AG09309 (cell line): ENCODE measurements around the gene PIP5K1A.

Experiments
- DNase-seq: peaks from one replicate; pipeline ENCODE4 v3.0.0-alpha.2; 2010; ENCODE audit warnings: low read depth
- H3K4me3 ChIP-seq: 2 replicates; pipeline ENCODE4 v1.5.1; 2011; ENCODE audit warnings: mild to moderate bottlenecking, low read depth, low read length, moderate library complexity; ENCODE audit not compliant: control insufficient read depth
- TF ChIP-seq, protein P1 (sequence below): IDR thresholded peaks from 2 replicates; pipeline ENCODE4 v1.5.1; 2011; ENCODE audit warnings: mild to moderate bottlenecking, low read depth, low read length, inconsistent platforms; ENCODE audit not compliant: insufficient read depth, control insufficient read depth; ENCODE audit errors: missing control alignments

Gene PIP5K1A

GRCh38 chr1:151282883-151283725, 84.8 kb downstream of the PIP5K1A start:
- TF ChIP-seq, protein P1, sequence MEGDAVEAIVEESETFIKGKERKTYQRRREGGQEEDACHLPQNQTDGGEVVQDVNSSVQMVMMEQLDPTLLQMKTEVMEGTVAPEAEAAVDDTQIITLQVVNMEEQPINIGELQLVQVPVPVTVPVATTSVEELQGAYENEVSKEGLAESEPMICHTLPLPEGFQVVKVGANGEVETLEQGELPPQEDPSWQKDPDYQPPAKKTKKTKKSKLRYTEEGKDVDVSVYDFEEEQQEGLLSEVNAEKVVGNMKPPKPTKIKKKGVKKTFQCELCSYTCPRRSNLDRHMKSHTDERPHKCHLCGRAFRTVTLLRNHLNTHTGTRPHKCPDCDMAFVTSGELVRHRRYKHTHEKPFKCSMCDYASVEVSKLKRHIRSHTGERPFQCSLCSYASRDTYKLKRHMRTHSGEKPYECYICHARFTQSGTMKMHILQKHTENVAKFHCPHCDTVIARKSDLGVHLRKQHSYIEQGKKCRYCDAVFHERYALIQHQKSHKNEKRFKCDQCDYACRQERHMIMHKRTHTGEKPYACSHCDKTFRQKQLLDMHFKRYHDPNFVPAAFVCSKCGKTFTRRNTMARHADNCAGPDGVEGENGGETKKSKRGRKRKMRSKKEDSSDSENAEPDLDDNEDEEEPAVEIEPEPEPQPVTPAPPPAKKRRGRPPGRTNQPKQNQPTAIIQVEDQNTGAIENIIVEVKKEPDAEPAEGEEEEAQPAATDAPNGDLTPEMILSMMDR = no peak
- DNase-seq = no peak

DNA sequence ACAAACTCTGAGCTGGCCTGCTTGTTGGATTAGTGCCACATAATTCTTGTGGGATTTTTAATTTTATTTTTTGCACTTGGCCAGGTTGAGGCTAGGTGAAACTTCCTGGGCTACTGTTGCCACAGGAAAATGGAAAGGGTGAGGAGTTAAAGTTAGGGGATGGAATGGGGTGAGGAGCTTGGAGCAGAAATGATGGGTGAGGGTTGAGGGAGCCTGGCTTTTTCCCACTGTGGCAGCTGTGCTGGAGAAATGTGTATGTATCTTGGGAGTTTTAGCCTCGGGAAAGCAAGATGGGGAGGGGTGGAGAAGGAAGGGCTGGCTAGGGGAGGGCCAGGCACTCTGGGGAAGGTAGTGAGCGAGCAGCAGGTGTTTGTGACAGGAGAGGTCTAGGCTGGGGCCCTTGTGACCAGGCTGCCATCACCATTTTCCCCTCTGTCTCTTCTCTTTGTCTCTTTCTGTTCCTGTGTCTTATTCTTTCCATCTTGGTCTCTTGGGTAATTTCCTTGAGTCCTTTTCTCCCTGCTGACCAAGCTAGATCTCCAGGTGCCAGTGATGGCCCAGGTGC, 85.7 kb downstream of the PIP5K1A start:
- no peak for DNase-seq
- TF ChIP-seq, protein P1 = no peak
- H3K4me3 ChIP-seq = no peak overlapping the region

More at GRCh38 chr1:151282883-151283725, 84.8 kb downstream of the PIP5K1A start:
- H3K4me3 ChIP-seq = peak overlapping the region; percentile 90

- TF ChIP-seq, protein P1 = no peak
- no peak for DNase-seq
- no peak overlapping the region for H3K4me3 ChIP-seq
Measured at GRCh38 chr1:151286619-151287340, 88.4 kb downstream of the PIP5K1A start.

DNA sequence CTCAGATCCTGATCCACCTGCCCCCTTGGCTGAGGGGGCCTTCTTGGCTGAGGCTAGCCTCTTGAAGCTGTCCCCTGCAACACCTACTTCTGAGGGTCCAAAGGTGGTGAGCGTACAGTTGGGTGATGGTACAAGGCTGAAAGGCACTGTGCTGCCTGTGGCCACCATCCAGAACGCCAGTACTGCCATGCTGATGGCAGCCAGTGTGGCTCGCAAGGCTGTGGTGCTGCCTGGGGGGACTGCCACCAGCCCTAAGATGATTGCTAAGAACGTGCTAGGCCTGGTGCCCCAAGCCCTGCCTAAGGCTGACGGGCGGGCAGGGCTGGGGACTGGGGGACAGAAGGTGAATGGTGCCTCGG, 89.0 kb downstream of the PIP5K1A start:
- DNase-seq = no peak
- TF ChIP-seq, protein P1 = no peak
- no peak overlapping the region for H3K4me3 ChIP-seq

- H3K4me3 ChIP-seq = no peak overlapping the region
- TF ChIP-seq, protein P1 = no peak
- no peak for DNase-seq
Measured at GRCh38 chr1:151287767-151288500, 89.6 kb downstream of the PIP5K1A start.

- DNase-seq = no peak
- TF ChIP-seq, protein P1 = no peak
- H3K4me3 ChIP-seq = no peak overlapping the region
Measured at GRCh38 chr1:151288502-151288901, 90.2 kb downstream of the PIP5K1A start.
